Dermis lymphatic vessel endothelial cell (primary cell): ENCODE results near the gene RBM6. TPM values are rescaled to one million over a fixed set of nuclear protein-coding genes. Genes with fewer than 3 reads are reported as not detected.

Source experiments
- total RNA-seq: library from RNA; depleted of rRNA; stranded (reverse); fragments of >200 nt; gene quantifications from 2 replicates; pipeline ENCODE4 v1.2.1, GENCODE V29; 2014

The RBM6 gene
- 29.2 and 34.6 TPM in 2 replicates for total RNA-seq

GRCh38 chr3:49939858-49940666 is at the start of gene RBM6:
TSS of gene RBM6 (plus strand) at chr3:49940150. CDS start at chr3:49962642, 22,492 bp downstream.

GRCh38 chr3:49903451-49904424 is 36.2 kb upstream of the RBM6 start, which contains the start of gene MST1R:
TSS of gene MST1R (minus strand) at chr3:49903873. CDS start at chr3:49903609, 264 bp downstream.

GRCh38 chr3:49929291-49930167 is 10.4 kb upstream of the RBM6 start, which contains the start of gene MON1A:
TSS of gene MON1A (minus strand) at chr3:49929811. CDS start at chr3:49913346, 16,465 bp downstream.

GRCh38 chr3:50088725-50089608 is 149.0 kb downstream of the RBM6 start, which contains the start of gene RBM5:
TSS of gene RBM5 (plus strand) at chr3:50088919. CDS start at chr3:50090435, 1,516 bp downstream.

Other genes with a start within 250 kb of the RBM6 start
- not detected in 2 replicates for gene AMIGO3, start 220.5 kb upstream of the RBM6 start, total RNA-seq
- gene GMPPB, start 216.2 kb upstream of the RBM6 start, total RNA-seq = 15.7 and 25.6 TPM in 2 replicates
- 47.9 and 55.3 TPM in 2 replicates for gene IP6K1, start 153.6 kb upstream of the RBM6 start, total RNA-seq
- not detected in 2 replicates for gene CDHR4, start 140.3 kb upstream of the RBM6 start, total RNA-seq
- 17.3 and 17.6 TPM in 2 replicates for gene INKA1, start 136.9 kb upstream of the RBM6 start, total RNA-seq
- gene UBA7, start 126.2 kb upstream of the RBM6 start, total RNA-seq = 24.9 and 29.9 TPM in 2 replicates
- 1.1 and 1.2 TPM in 2 replicates for gene TRAIP, start 83.6 kb upstream of the RBM6 start, total RNA-seq
- gene CAMKV, start 70.2 kb upstream of the RBM6 start, total RNA-seq = not detected in 2 replicates
- gene MST1R, start 36.3 kb upstream of the RBM6 start, total RNA-seq = 0.11 and 0.52 TPM in 2 replicates
- 4.0 and 7.6 TPM in 2 replicates for gene MON1A, start 10.3 kb upstream of the RBM6 start, total RNA-seq
- 127 and 181 TPM in 2 replicates for gene RBM5, start 148.8 kb downstream of the RBM6 start, total RNA-seq
- 13.5 and 14.2 TPM in 2 replicates for gene SEMA3F, start 215.2 kb downstream of the RBM6 start, total RNA-seq